SW 1271 (cell line): Measurements from ENCODE around the gene TMEM109.
A peak's percentile ranks its signal among the peaks of the same experiment; 100 is the strongest.

ENCODE experiments used
- DNase-seq, 2 experiments: peaks; one replicate each; lab custom pipeline; 2025; lab: John Stamatoyannopoulos, UW

The TMEM109 gene

DNA sequence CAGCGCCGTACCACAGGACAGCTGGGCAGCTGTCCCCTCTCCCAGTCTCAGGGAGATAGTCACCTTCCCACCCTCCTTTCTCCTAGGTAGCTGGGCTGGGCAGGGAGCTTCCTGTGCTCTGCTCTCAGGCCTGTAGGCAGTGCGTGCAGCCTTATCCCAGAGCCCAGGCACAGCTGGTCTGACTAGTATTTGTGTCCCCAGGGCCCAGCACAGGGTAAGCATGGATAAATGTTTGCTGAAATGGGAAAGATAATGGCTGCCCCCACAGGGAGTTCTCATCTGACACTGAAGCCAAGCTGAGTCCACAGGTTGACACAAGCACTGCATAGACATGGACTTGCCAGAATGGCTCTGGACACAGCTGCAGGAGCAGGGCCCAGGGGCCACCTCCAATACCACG lies 28.3 kb downstream of the TMEM109 start:
- no peak for DNase-seq

GRCh38 chr11:60942970-60943565 lies 29.1 kb downstream of the TMEM109 start:
- DNase-seq: no peak

DNA sequence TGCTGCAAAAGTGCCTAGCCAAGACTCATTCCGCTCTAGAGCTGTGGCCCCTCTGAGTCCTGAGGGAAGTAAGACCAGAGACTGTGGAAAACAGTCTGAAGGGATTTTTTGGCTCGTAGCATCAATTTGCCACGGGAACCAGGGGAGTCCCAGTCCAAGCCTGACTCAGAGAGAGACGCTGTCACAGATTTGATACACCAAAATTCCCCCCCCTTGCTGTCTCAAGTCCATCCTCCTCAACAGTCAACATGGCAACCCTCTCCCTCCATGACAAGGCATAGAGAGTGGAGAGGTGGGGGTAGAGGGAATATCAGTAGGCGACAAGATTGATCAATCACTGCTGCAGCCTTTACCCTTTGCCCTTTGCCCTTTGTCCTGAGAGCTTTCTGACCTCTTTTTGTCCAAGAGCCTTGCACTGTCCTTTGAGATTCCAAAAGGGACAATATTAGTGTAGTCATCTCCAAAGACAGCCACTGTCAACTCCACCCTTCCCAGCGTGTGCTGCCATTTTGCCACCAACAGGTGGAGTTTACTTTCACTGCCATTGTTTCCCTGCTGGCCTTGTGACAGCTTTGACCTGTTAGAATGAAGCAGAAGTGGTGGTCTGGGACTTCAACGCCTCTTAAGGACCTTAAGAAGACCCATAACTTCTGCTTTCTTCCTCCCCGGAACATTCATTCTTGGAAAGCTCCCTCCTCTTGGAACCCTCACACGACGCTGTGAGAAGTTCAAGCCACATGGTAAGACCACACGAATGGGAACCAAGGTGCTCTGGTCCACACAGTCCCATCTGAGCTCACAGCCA lies 30.7 kb downstream of the TMEM109 start:
- DNase-seq: no peak

- no peak for DNase-seq
Measured at GRCh38 chr11:60945295-60945667, 31.3 kb downstream of the TMEM109 start.

DNA sequence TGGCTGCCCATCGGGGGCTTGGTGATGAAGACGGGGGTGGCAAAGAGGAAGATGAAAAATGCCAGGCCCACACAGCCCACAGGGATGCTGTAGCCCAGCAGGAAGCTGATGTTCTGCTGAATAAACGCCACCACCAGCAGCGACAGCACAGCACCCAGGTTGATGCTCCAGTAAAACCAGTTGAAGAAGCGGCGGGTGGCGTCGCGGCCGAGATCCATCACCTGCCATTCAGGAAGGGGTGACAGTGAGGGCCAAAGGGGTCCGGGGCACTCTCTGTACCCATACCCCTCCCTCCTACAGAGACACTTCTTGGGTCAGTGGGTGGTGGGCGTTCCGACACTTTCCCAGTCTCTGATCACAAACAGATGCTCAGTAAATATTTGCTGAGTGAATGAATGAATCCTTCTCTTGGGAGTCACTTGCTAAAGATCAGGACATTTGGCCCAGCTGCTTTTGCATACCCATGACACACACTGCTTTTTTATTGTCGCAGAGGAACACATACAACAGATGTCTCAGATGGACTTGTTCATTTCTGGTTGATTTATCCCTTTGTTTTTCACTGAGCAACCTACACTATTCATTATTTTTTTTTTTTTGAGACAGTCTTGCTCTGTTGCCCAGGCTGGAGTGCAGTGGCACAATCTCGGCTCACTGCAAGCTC lies 32.8 kb downstream of the TMEM109 start:
- DNase-seq: no peak

DNA sequence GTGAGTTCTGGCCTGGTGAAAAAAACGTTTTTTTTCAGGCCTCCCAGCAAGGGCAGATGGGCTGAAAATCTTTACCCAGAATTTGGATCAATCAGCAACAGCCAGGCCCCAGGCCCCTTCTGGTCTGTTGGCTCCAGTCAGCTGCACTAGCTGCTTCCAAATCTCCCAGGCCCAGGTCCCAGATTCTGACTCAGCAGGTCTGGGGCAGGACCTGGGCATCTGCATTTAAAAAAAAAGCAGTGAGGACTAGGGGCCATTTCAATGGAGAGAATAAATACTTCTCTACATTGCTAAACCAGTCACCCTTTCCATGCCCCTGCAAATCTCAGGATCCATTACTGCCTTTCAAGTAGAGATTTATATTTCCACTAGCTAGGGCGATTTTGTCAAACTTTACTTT lies 33.7 kb downstream of the TMEM109 start:
- DNase-seq: no peak

DNA sequence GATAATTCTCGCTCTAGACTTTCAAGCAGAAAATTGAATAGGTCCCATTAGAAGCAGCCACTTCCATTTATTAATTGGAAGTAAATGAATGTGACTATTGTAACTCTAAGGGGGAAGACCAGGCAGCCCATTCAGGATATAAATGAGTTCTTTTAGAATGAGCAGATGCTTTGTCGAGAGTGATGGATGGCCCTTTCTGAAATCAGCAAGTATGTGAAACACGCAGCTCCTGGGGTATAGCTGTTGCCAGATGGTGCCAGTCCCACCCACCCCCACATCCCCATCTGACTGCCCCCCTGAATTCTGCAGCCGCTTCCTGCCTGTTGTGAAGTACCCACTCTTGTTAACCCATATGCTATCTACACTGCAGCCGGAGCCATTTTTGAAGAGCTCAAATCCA lies 34.3 kb downstream of the TMEM109 start:
- no peak for DNase-seq

DNA sequence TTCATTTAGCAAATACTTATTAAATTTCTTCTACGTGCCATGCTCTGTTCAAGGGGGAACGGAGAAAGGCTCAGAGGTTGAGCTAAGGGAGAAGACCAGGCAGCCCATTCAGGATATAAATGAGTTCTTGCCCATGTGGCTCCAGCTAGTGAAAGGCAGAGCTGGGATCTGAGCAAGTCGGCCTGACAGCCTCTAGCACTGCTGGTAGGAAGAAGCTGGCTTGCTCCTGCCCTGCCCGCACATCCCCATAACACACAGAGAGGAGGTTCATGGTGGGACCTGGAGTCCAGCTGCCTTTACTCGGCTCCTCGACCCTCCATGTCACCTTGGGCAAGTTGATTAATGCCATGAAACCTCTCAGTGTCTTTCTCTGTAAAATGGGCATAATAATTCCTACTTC lies 36.1 kb downstream of the TMEM109 start:
- no peak for DNase-seq

- no peak for DNase-seq
Measured at GRCh38 chr11:60950933-60951605, 37.1 kb downstream of the TMEM109 start.

- DNase-seq: no peak
Measured at GRCh38 chr11:60951606-60951903, 37.6 kb downstream of the TMEM109 start.

DNA sequence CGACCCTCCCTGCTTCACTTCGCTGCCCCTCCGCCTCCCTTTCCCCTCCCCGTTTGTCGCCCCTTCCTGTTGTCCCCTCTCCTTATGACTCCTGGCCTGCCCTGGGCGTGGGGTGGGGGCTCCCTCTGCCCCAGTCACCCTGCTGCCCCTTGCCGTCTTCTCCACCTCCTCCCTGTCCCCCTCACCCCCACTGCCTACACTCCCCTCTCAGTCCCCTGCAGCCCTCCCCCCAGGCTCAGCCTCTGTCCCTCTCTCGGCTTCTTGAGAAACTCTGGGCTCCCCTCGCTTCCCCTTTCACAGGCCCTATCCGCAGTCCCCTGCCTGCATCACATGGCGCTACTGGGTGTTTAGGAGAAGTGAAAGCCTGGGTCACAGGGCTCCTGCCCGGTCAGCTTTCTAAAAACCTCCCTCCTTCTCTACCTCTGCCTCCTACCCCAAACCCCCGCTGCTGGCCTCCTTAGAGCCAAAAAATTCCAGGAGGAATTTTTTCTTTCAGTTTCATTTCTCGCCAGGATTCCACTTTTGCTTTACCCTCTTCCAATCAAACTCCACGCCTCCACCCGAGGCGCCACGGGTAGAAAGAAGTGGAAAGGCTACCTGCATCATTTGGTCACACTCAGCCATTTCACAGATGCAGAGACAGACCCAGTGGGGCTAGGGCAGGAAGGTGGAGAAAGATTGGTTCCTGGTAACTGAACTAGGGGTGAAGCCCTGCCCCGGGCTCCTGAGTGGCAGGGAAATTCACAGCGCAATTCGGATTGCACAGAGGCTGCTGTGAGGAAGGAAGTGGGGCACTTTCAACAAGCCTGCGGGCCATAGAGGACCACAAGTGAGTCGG lies 38.2 kb downstream of the TMEM109 start, which contains the start of gene SLC15A3:
Gene SLC15A3 (minus strand): TSS at position 273 of the 838 bp plus-strand sequence. CDS start 625 bp downstream, outside the sequence.
- DNase-seq: no peak

DNA sequence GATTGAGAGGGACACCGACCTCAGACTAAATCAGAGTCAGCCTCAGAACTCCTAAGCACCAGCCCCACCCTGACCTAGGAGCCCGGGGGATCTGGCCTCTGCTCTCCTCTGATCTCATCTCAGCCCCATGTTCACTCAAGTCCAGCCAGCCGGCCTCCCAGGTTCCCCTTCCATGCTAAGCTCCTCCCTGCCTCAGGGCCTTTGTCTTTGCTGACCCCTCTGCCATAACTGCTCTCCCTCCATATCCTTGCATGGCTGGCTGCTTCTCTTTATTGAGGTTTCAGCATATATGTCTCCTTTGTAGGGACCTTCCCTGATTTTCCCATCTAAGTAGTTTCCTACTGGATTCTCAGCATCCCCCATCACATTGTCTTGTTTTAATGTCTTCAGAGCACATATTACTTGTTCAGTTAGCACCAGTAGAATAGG lies 38.8 kb downstream of the TMEM109 start:
- DNase-seq: no peak

GRCh38 chr11:60953781-60954180 lies 39.8 kb downstream of the TMEM109 start:
- DNase-seq: no peak

DNA sequence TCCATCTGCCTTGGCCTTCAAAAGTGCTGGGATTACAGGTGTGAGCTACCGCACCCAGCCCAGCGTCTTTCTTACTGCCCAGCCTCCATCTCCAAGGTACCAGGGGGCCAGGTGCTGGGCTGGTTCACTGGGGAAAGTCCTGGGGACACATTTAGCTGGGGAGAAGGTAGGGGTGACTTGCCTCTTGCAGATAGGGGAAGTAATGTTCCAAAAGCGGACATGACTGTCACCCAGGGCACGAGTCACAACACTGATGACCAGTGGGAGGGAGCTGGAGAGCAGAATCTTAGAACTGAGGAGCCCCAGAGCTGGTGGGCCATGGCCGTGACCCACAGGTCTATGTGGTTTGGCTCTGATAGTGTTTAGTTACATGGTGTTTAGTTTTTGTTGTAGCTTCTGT lies 40.5 kb downstream of the TMEM109 start:
- no peak for DNase-seq

- DNase-seq: no peak
Measured at GRCh38 chr11:60955571-60955970, 41.6 kb downstream of the TMEM109 start.

GRCh38 chr11:60957188-60957587 lies 43.2 kb downstream of the TMEM109 start:
- no peak for DNase-seq

DNA sequence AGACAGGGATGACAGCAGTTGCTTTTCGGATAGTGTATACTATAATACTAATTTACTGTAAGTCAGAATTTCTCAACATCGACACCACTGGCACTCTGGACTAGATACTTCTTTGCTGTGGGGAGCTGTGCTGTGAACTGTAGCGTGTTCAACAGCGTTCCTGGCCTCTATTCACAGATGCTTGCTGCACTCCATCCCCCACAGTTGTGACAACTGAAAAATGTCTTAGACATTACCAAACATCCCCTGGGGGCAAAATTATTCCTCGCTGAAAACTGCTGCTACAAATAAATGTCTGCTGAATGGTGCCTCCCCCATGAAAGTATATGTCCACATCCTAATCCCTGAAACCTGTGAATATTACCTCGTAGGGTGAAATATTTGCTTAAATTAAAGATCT lies 45.5 kb downstream of the TMEM109 start:
- no peak for DNase-seq

- no peak for DNase-seq
Measured at GRCh38 chr11:60960405-60960804, 46.4 kb downstream of the TMEM109 start.

- DNase-seq: no peak
Measured at GRCh38 chr11:60964801-60965200, 50.8 kb downstream of the TMEM109 start.

- DNase-seq: no peak
Measured at GRCh38 chr11:60966890-60967289, 52.9 kb downstream of the TMEM109 start.

DNA sequence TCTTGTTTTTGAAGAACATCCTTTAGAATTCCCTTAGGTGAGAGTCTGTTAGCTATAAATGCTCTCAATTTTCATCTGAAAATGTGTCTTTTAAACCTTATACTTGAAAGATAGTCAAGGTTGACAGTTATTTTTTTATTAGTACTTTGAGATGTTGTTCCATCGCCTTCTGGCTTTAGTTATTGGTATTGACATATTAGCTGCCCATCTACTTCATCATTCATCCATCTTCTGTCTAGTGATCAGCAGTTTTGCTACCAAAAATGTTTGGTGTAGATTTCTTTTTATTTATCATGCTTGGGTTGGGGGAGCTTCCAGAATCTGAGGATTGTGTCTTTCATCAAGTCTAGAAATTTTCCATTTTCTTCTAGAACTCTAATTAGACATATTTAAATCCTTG lies 54.3 kb downstream of the TMEM109 start:
- no peak for DNase-seq

DNA sequence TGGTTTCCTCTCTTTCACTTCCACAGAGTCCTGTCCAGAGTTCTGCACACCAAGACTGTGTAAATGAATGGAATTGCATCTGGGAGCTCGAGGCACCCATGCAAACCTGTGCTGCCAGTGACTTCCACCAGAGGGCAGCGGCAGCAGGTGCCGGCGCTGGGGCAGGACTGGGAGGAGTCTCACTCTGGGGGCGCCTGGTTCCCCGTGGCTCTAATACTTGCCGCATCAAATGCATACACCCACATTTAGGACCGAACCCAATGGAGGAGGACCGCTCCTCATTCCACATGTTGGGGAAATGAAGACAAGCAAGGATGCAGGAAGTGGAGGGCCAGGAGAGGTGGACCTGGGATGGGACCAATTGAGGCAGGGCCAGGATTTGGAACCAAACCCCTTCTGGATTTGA lies 56.4 kb downstream of the TMEM109 start:
- DNase-seq: peak in 1 of 2 experiments; percentile 4
